GM12891 (cell line): ENCODE results near the gene GSTT4.
"Not testable (repeated sequence)": the region's sequence is repeated elsewhere in the genome, so short reads cannot be mapped to it uniquely, and the experiment has no call there.

Experiments used
- DNase-seq: peaks from one replicate; pipeline ENCODE4 v3.0.0; 2011; ENCODE audit warnings: low spot score; ENCODE audit not compliant: insufficient read length
- FAIRE-seq: peaks from 2 replicates; lab custom pipeline; 2011; peaks lifted over from hg19 to GRCh38; lab: Jason Lieb, UNC
- PAX5 ChIP-seq: IDR thresholded peaks from 2 replicates; pipeline ENCODE4 v1.6.1; 2011; ENCODE audit warnings: low read length, moderate library complexity, mild to moderate bottlenecking; ENCODE audit not compliant: insufficient read depth, severe bottlenecking
- POLR2A ChIP-seq: IDR thresholded peaks from 2 replicates; pipeline ENCODE4 v1.6.1; 2011; ENCODE audit warnings: low read depth, low read length, control low read depth
- POLR2AphosphoS5 ChIP-seq: IDR thresholded peaks from 2 replicates; pipeline ENCODE4 v1.6.1; 2011; ENCODE audit warnings: low read depth, low read length, control low read depth
- POU2F2 ChIP-seq: IDR thresholded peaks from 2 replicates; pipeline ENCODE4 v1.6.1; 2011; ENCODE audit warnings: low read depth, mild to moderate bottlenecking, control low read depth, low read length, moderate library complexity
- SPI1 ChIP-seq: IDR thresholded peaks from 2 replicates; pipeline ENCODE4 v1.6.1; 2011; ENCODE audit warnings: low read depth, low read length, control low read depth
- TAF1 ChIP-seq: IDR thresholded peaks from 2 replicates; pipeline ENCODE4 v1.6.1; 2011; ENCODE audit warnings: low read depth, low read length, control low read depth

The GSTT4 gene

DNA sequence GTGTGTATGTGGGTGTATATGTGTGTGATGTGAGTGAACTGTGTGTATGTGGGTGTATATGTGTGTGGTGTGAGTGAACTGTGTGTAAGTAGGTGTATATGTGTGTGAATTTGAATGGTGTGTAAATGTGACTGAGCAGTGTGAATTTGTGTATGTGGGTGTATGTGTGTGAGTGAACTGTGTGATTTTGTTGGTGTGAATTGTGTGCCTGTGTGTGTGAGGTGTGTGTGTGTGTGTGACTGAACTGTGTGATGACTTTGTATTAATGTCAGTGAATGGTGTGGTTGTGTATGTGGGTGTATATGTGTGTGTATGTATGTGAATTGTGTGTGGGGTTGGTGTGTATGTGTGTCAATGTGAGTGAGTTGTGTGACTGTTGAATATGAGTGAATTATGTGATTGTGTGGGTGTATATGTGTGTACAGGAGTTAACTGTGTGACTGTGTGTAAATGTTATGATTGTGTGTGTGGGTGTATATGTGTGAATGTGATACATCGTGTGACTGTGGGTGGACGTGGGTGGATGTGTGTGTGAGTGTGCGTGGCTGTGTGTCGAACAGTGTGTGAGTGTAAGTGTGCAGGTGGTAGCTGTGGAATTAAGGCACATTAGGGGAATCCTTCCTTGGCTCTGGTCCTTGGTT lies 18.6 kb downstream of the GSTT4 start:
- DNase-seq: not testable (repeated sequence)
- FAIRE-seq: peak; percentile 55

DNA sequence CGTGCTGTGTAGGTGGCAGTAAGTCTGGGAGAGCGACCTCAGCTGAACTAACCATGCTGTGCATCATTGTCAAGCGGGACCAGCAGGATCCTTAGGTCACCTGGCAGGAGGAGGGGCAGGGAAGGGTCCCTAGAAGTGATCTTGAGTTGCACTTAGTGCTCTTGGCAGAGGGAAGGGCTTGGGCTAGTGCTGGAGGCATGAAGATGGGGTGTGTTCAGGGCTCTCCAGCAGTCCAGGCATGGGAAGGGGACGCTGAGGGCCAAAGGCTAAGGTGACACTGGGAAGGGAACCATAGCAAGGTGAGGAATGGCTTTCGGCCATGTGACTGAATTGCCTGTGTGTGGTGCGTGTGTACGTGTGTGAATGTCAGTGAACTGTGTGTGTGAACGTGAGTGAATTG lies 19.2 kb downstream of the GSTT4 start:
- not testable (repeated sequence) for FAIRE-seq, DNase-seq

GRCh38 chr22:23984430-23984829 lies 20.8 kb downstream of the GSTT4 start:
- no peak for DNase-seq
- no peak for FAIRE-seq

DNA sequence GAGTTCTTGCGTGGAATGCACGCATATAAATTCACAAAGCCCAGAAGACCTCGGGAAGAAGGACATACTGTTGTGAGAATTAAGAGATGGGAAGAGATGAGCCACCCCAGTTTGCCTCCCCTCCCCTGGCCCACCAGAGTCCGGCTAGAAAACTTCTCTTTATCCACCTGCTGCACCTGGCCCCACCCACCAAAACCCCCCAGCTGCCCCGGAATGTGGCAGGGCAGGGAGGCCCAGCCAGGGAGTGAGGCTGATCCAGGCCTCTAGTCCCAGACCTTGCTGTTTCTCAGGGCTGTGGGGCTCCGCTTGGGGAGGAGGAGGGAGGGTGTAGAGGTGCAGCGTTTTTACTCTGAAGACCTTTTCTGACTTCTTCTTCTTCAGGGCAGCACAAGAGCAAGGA lies 24.7 kb downstream of the GSTT4 start:
- not testable (repeated sequence) for FAIRE-seq, DNase-seq

More at GRCh38 chr22:23984430-23984829, 20.8 kb downstream of the GSTT4 start:
- TF ChIP-seq POU2F2 (no peak), POLR2AphosphoS5 (no peak), TAF1 (no peak), SPI1 (no peak), POLR2A (no peak)

- FAIRE-seq, DNase-seq: not testable (repeated sequence)
These were observed 25.6 kb downstream of the GSTT4 start, which contains the start of gene GSTT2 for GRCh38 chr22:23979557-23980240. GSTT2 (plus strand) TSS chr22:23980134.

DNA sequence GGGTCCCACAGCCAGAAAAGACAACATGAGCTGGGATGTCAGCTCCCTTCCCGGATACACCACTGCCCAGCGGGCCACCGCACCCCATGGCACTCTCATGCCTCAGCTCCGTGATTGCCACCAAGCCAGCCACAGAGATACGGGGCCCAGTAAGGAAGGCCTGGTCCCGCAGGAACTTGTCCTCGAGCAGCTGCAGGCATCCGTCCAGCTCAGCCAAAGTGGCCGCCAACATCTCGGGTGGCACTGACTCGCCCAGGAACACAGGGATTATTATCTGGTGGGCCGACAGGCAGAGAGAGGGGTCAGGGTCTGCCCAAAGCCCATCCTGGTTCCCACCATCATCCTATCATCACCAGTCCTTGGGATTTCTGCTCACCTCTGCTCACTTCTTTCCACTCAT lies 27.9 kb downstream of the GSTT4 start:
- not testable (repeated sequence) for FAIRE-seq

GRCh38 chr22:23974836-23975352 lies 30.4 kb downstream of the GSTT4 start:
- FAIRE-seq: peak; percentile 28

More for the DNA sequence above, 27.9 kb downstream of the GSTT4 start:
- DNase-seq: not testable (repeated sequence)

DNA sequence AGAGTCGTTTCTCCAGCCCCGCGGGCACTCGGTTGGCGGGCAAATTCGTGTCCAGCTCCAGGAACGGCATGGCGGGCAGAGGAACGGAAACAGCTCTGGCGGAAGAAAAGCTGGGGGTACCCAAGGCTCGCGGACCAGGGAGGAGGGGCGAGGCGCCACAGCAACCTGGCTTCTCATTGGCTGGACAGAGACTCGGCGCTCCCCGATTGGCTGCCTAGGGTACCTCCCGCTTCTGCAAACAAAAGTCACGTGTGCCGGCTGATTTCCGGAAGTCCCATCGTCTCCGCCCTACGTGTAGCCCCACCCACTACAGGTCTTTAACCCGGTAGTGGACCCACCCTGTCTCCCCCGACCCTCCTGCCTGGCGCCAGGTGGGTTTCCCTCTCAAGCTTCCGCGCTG lies 30.9 kb downstream of the GSTT4 start, which contains the start of gene DDT:
Gene DDT (minus strand): TSS at position 97 of the 400 bp plus-strand sequence. CDS start 27 bp downstream, at position 70.
- peak; percentile 94 for FAIRE-seq
- DNase-seq: not testable (repeated sequence)

More at GRCh38 chr22:23974836-23975352, 30.4 kb downstream of the GSTT4 start:
- not testable (repeated sequence) for DNase-seq

DNA sequence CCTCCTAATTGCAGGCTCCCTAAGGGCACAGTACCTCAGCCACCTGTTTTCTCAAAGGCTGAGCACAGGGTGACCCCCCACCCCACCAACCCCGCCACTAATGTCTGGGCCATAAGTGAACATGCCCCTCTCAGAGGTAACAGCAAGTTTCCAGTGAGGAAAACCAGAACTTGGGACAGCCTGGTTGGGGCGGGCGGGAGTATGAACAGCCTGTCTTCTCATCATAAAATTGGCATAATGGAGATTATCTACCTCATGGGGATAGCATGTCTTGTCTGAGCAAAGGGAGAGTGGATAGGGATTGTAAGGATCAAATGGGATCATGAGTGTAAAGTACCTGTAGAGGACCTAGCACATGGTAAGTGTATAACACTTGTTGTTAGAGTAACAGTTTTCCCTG lies 33.3 kb downstream of the GSTT4 start:
- not testable (repeated sequence) for FAIRE-seq, DNase-seq

GRCh38 chr22:23970816-23971486 lies 34.3 kb downstream of the GSTT4 start:
- DNase-seq: no peak
- FAIRE-seq: no peak
- no peak for TF ChIP-seq SPI1
- TF ChIP-seq POU2F2: no peak
- TF ChIP-seq TAF1: no peak
- TF ChIP-seq POLR2AphosphoS5: no peak
- TF ChIP-seq PAX5: no peak
- no peak for TF ChIP-seq POLR2A

DNA sequence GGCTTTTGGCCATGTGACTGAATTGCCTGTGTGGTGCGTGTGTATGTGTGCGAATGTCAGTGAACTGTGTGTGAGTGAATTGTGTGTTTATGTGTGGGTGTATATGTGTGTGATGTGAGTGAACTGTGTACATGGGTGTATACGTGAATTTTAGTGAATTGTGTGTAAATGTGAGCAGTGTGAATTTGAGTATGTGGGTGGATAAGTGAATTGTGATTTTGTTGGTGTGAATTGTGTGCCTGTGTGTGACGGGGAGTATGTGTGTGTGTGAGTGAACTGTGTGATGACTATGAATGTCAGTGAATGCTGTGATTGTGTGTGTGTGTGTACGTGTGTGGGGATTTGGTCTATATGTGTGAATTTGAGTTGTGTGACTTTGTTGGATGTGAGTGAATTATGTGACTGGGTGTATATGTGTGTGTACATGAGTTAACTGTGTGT lies 35.0 kb downstream of the GSTT4 start:
- DNase-seq: no peak
- TF ChIP-seq POLR2A: no peak
- TF ChIP-seq POU2F2: no peak
- TF ChIP-seq PAX5: no peak
- no peak for TF ChIP-seq SPI1
- TF ChIP-seq TAF1: no peak
- 0 out of 2 replicates have a peak, but pooled peaks have one; percentile 25 for TF ChIP-seq POLR2AphosphoS5
- peak; percentile 40 for FAIRE-seq

- no peak for FAIRE-seq
- no peak for DNase-seq
- TF ChIP-seq TAF1 (no peak), POLR2AphosphoS5 (no peak), POU2F2 (no peak), PAX5 (no peak), POLR2A (no peak), SPI1 (no peak)
These were observed 36.2 kb downstream of the GSTT4 start for GRCh38 chr22:23969071-23969470.

DNA sequence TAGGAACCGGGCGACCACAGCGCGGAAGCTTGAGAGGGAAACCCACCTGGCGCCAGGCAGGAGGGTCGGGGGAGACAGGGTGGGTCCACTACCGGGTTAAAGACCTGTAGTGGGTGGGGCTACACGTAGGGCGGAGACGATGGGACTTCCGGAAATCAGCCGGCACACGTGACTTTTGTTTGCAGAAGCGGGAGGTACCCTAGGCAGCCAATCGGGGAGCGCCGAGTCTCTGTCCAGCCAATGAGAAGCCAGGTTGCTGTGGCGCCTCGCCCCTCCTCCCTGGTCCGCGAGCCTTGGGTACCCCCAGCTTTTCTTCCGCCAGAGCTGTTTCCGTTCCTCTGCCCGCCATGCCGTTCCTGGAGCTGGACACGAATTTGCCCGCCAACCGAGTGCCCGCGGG lies 38.7 kb downstream of the GSTT4 start, which contains the start of gene DDTL:
Gene DDTL (plus strand): TSS at position 321 of the 400 bp plus-strand sequence. CDS start 27 bp downstream, at position 348.
- peak; percentile 97 for FAIRE-seq

DNA sequence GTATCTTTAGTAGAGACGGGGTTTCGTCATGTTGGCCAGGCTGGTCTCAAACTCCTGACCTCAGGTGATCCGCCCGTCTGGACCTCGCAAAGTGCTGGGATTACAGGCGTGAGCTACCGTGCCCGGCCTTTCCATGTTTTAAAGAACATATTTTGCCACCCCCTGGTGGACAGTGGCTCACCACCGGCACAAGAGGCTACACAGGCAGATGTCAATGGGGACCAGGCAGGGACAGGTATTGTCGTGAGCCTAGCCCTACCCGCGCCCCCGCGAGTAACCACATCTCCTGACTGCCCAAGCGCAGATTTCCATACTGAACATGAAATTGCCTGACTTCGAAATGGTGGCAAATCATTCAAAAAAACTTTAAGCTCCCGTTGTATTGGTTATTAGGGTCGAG lies 39.2 kb downstream of the GSTT4 start:
- peak; percentile 69 for FAIRE-seq
- not testable (repeated sequence) for DNase-seq

More for the DNA sequence above, 38.7 kb downstream of the GSTT4 start, which contains the start of gene DDTL:
- not testable (repeated sequence) for DNase-seq

DNA sequence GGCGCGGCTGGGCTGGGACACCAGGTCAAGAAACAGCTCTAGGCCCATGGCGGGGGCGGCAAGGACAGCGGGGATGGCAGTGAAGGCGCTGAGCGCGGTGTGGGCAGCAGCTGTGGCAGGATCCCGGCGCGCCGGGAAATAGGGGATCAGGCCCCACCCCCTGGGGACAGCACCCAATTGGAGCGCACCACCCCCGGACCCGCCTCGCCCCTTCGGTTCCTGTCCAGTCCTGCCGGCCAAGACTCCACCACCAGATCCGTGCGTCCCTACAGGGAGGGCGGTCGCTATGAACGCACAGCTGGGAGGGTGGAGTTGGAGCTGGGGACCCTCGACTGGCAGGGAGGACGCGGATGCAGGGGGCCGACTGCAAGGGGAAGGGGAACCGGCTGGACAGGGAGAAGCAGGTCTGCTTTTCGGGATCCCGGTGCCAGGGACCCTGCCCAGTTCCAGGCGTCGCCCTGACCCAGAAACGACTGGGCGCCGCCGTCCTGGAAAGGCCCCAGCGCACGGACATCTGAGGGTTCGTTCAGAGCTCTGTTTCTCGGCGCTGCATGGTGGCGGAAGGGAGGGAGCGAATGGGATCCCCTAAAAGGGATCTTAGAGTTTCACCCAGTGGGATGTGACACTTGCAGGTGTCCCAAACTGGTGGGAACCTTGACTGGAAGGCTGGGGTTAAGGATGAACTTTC lies 44.0 kb downstream of the GSTT4 start, which contains the start of gene GSTT2B:
Gene GSTT2B (minus strand): TSS at position 112 of the 688 bp plus-strand sequence. CDS start 64 bp downstream, at position 48.
- peak; percentile 64 for FAIRE-seq
- DNase-seq: not testable (repeated sequence)
